Kidney epithelial cell (primary cell): ENCODE results near the gene TLE3. TPM values are rescaled to one million over a fixed set of nuclear protein-coding genes. Genes with fewer than 3 reads are reported as not detected.

Source experiments
- DNase-seq: peaks from one replicate; pipeline ENCODE4 v3.0.0-alpha.2; 2010; ENCODE audit warnings: low read depth
- H3K27me3 ChIP-seq: 2 replicates; pipeline ENCODE4 v1.6.0; 2011; ENCODE audit warnings: low read length; ENCODE audit not compliant: control insufficient read depth, insufficient read depth
- H3K36me3 ChIP-seq: 2 replicates; pipeline ENCODE4 v1.5.1; 2011; ENCODE audit warnings: low read length; ENCODE audit not compliant: control insufficient read depth, insufficient read depth
- H3K4me3 ChIP-seq: 2 replicates; pipeline ENCODE4 v1.5.1; 2011; ENCODE audit warnings: low read depth, mild to moderate bottlenecking, control low read depth, low read length
- total RNA-seq: library from RNA; depleted of rRNA; stranded (reverse); fragments of >200 nt; gene quantifications from 2 replicates; pipeline ENCODE4 v1.2.3, GENCODE V29; 2015
- TF ChIP-seq, protein P1 (sequence below): IDR thresholded peaks from 2 replicates; pipeline ENCODE4 v1.5.1; 2011; ENCODE audit warnings: mild to moderate bottlenecking, moderate library complexity, low read length, control low read depth, inconsistent platforms; ENCODE audit not compliant: insufficient read depth, poor library complexity, severe bottlenecking

TLE3 gene
- total RNA-seq, 1 donor from 2014 or later = 67.5 TPM

GRCh38 chr15:70121624-70122302 lies 24.0 kb upstream of the TLE3 start:
- peaks cover 16% of the 10 kb centered on the region for H3K27me3 ChIP-seq
- no peak for DNase-seq
- TF ChIP-seq, protein P1, sequence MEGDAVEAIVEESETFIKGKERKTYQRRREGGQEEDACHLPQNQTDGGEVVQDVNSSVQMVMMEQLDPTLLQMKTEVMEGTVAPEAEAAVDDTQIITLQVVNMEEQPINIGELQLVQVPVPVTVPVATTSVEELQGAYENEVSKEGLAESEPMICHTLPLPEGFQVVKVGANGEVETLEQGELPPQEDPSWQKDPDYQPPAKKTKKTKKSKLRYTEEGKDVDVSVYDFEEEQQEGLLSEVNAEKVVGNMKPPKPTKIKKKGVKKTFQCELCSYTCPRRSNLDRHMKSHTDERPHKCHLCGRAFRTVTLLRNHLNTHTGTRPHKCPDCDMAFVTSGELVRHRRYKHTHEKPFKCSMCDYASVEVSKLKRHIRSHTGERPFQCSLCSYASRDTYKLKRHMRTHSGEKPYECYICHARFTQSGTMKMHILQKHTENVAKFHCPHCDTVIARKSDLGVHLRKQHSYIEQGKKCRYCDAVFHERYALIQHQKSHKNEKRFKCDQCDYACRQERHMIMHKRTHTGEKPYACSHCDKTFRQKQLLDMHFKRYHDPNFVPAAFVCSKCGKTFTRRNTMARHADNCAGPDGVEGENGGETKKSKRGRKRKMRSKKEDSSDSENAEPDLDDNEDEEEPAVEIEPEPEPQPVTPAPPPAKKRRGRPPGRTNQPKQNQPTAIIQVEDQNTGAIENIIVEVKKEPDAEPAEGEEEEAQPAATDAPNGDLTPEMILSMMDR = no peak
- no peak overlapping the region for H3K4me3 ChIP-seq
- no peaks in the 10 kb centered on the region for H3K36me3 ChIP-seq

DNA sequence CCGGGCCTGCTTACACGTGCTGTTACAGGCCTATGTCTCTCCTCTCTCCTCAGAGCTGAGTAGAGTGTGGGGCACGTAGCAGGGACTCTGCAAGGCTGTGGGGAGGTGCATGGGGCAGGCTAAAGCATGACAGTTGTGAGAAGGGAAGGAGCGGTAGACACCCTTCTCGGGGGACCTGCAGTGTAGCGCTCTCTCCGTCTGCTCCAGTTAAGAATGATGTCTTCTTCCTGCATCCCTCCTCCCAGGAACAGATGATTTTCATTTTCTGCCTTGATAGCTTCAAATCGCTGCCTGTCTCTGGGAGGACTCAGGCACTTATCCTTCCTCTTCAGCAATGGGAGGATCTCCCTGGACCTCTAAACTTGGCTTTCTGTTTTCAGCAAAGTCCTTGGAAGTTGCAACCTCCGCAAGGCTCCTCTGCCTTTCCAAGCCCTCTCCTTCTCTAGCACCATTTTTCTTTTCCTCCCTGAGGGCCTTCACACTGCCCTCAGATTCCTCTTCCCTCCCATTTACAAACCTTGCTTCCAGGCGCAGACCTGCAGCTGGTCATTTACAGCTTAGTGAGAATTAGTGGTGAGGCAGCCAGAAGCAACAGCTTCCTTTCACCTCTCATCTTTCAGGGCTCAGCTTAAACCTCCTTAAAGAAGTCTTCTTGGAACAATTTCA lies 23.4 kb upstream of the TLE3 start:
- peaks cover 20% of the 10 kb centered on the region for H3K27me3 ChIP-seq
- TF ChIP-seq, protein P1 = no peak
- no peaks in the 10 kb centered on the region for H3K36me3 ChIP-seq
- no peak for DNase-seq
- H3K4me3 ChIP-seq = no peak overlapping the region

- TF ChIP-seq, protein P1 = no peak
- H3K36me3 ChIP-seq = no peaks in the 10 kb centered on the region
- no peak for DNase-seq
Observed at GRCh38 chr15:70119911-70120508, 22.3 kb upstream of the TLE3 start.

DNA sequence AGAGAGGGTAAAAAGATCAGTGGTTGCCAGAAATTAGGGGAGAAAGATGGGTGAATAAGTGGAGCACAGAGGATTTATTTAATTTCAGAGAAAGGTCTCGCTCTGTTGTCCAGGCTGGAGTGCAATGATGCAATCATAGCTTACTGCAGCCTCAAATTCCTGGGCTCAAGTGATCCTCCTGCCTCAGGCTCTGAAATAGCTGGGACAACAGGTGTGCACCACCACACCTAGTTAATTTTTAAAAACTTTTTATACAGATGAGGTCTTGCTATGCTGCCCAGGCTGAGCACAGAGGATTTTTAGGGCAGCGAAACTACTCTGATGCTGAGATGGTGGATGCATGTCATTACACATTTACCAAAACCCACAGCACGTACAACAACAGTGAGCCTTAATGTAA lies 20.9 kb upstream of the TLE3 start:
- no peaks in the 10 kb centered on the region for H3K36me3 ChIP-seq
- no peak overlapping the region for H3K4me3 ChIP-seq
- peaks cover 6% of the 10 kb centered on the region for H3K27me3 ChIP-seq
- TF ChIP-seq, protein P1 = no peak
- no peak for DNase-seq

More at GRCh38 chr15:70119911-70120508, 22.3 kb upstream of the TLE3 start:
- H3K4me3 ChIP-seq = no peak overlapping the region
- peaks cover 10% of the 10 kb centered on the region for H3K27me3 ChIP-seq

GRCh38 chr15:70116317-70116716 lies 18.6 kb upstream of the TLE3 start:
- Histone ChIP-seq H3K36me3 (no peaks in the 10 kb centered on the region), H3K4me3 (no peak overlapping the region), H3K27me3 (peaks cover 6% of the 10 kb centered on the region)
- TF ChIP-seq, protein P1 = no peak
- DNase-seq = no peak

GRCh38 chr15:70114221-70114620 lies 16.5 kb upstream of the TLE3 start:
- no peak overlapping the region for H3K4me3 ChIP-seq
- DNase-seq = no peak
- H3K36me3 ChIP-seq = no peaks in the 10 kb centered on the region
- peaks cover 6% of the 10 kb centered on the region for H3K27me3 ChIP-seq
- TF ChIP-seq, protein P1 = no peak
